ENCODE data around the gene ZMAT5. TPM values are rescaled to one million over a fixed set of nuclear protein-coding genes. Genes with fewer than 3 reads are reported as not detected.

ZMAT5 gene
- total RNA-seq, 4 donors from 2014 or later, result 17.2 to 30.1 (median 21.8) TPM

DNA sequence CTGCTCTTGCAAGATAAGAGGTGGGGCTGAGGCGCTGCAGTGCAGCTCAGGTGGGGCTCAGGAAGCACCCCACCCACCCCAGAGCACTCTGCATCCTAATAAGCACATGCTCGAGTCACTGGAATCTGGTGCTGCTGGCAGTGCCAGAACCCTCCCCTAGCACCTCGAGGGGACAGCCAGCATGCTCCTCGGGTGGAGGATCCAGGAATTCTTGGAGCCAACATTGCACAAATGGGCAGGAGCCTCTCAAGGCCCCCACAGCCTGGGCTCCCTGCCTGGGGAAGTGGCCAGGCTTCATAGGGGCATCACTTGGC is 74.5 kb downstream of the ZMAT5 start:
- DNase-seq (ENCODE audit: low spot score in 2 of 2), result no peak
- intact Hi-C loops (cut with DNase I; ENCODE audit: low total_unique reads), result no loop called here
- no peak overlapping the region for H3K4me3 ChIP-seq (ENCODE audit: low read depth, poor library complexity, severe bottlenecking)
- TF ChIP-seq, protein P1, sequence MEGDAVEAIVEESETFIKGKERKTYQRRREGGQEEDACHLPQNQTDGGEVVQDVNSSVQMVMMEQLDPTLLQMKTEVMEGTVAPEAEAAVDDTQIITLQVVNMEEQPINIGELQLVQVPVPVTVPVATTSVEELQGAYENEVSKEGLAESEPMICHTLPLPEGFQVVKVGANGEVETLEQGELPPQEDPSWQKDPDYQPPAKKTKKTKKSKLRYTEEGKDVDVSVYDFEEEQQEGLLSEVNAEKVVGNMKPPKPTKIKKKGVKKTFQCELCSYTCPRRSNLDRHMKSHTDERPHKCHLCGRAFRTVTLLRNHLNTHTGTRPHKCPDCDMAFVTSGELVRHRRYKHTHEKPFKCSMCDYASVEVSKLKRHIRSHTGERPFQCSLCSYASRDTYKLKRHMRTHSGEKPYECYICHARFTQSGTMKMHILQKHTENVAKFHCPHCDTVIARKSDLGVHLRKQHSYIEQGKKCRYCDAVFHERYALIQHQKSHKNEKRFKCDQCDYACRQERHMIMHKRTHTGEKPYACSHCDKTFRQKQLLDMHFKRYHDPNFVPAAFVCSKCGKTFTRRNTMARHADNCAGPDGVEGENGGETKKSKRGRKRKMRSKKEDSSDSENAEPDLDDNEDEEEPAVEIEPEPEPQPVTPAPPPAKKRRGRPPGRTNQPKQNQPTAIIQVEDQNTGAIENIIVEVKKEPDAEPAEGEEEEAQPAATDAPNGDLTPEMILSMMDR (IDR thresholded peaks at IDR 0.05), result no peak
- TF ChIP-seq POLR2A (IDR thresholded peaks at IDR 0.05), result no peak
- WGBS, 2 donors, result 38 to 56% methylated on average over 2 to 4 of the region's 4 CpGs

DNA sequence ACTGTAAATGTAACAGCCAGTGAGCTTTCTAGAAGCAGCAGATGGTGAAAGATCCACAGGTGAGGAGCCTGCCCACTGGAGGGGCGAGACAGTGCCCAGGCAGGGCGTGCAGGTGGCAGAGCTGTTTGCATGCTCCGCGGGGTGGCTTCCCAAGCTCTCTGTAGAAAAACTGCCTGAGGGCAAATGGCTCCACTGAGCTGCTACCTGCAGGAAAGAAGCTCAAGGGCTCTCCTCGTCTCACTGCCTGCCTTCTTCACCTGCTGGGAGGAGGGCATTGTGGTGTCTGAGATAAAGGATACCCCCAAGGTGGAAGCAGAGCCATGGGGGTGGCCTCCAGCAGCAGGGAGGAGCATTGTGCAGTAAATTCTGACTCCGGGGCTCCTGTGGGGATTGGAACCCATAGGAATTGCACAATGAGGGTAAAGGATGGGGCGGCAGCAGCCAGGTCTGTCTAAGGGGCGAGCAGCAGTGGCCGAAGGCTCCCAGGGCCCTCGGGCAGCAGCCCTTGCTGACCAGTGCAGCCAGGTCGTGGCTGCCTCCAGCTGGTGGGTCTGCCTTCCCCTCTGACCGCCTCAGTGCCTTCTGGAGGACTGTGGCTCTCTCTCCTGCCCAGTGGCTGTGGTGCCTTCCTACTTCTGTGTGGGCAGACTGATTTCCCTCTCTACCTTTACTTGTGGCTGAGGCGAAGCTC is 75.0 kb downstream of the ZMAT5 start:
- no peak for DNase-seq (ENCODE audit: low spot score in 2 of 2)
- TF ChIP-seq, protein P1 (IDR thresholded peaks at IDR 0.05), result no peak
- no peak for TF ChIP-seq POLR2A (IDR thresholded peaks at IDR 0.05)
- H3K4me3 ChIP-seq (ENCODE audit: low read depth, poor library complexity, severe bottlenecking), result no peak overlapping the region
- 68 to 77% methylated on average over 12 to 13 of the region's 13 CpGs for WGBS, 2 donors
- intact Hi-C loops (cut with DNase I; ENCODE audit: low total_unique reads), result no loop called here

DNA sequence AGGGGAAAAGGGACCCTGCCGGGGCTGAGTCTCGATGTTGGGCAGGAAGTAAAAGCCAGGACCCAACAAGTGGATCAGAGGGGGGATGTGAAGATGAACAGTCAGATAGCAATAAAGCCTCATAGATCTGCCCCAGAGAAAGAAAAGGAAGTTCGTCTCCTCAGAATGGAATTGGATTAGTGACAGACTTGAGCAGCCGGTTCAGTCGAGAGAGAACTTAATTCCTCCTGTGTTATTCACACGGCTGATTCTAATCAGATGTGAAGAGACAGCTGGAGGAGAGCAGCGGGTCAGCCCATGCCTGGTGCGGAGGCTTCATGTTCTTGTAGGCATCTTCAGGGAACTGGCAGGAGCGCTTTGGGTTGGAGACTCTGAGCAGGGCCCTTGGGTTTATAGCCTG is 76.3 kb downstream of the ZMAT5 start:
- no peak overlapping the region for H3K4me3 ChIP-seq (ENCODE audit: low read depth, poor library complexity, severe bottlenecking)
- intact Hi-C loops (cut with DNase I; ENCODE audit: low total_unique reads), result no loop called here
- no peak for TF ChIP-seq POLR2A (IDR thresholded peaks at IDR 0.05)
- TF ChIP-seq, protein P1 (IDR thresholded peaks at IDR 0.05), result no peak
- 47 to 48% methylated on average over 9 of the region's 9 CpGs for WGBS, 2 donors
- no peak for DNase-seq (ENCODE audit: low spot score in 2 of 2)

DNA sequence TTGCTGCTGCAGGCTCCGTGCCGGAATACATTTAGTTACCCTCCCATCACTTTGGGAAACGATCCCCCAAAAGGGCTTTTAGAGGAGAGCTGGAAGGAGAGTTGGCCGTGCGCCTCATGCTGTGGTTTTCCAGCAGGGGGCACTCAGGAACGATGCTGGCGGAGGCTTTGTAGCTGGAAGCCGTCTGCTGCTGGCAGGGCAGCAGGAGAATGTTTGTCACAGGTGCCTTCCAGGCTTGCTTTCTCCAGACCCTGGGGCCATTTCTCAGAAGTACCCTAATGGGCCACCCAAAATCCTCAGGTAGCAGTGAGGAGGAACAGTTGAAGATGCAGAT is 77.0 kb downstream of the ZMAT5 start:
- DNase-seq (ENCODE audit: low spot score in 2 of 2), result no peak

DNA sequence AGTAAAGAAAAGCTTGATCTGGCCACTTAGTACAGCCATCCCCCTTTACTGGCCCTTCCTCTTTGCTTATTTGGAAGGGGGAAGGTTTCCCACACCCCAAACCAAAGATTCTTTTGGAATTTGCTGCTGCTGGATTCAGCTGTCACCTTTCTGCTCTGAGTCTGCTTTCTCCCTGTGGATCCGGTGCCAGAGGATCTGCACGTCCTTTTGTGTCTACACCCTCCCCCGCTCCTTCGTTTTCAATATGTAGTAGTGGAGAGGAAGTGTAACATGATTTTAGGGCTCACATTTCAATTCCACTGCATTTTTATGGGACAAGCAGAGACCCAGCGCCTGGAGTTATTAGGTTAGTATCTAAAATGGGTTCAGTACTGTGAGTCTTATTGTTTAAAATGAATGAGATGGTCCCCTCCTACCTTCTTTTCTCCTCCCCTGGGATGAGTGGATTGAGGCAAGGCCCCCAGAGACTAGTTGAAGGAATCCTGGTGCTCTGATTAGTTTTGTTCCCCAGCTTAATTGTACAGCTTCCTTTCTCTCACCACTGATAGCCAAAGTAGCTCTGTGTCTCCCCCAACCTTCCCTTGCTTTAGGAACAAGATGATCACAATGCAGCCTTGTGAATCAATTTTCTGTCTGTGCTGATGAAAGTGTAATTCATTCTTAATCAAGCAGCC is 77.5 kb downstream of the ZMAT5 start:
- TF ChIP-seq, protein P1 (IDR thresholded peaks at IDR 0.05), result no peak
- TF ChIP-seq POLR2A (IDR thresholded peaks at IDR 0.05), result no peak
- WGBS, 2 donors, result 87 to 90% methylated on average over 5 of the region's 5 CpGs
- intact Hi-C loops (cut with DNase I; ENCODE audit: low total_unique reads), result no loop called here
- DNase-seq (ENCODE audit: low spot score in 2 of 2), result no peak
- no peak overlapping the region for H3K4me3 ChIP-seq (ENCODE audit: low read depth, poor library complexity, severe bottlenecking)

More for the DNA sequence above, 77.0 kb downstream of the ZMAT5 start:
- intact Hi-C loops (cut with DNase I; ENCODE audit: low total_unique reads), result no loop called here
- no peak for TF ChIP-seq POLR2A (IDR thresholded peaks at IDR 0.05)
- TF ChIP-seq, protein P1 (IDR thresholded peaks at IDR 0.05), result no peak
- 43 to 58% methylated on average over 6 to 8 of the region's 8 CpGs for WGBS, 2 donors
- no peak overlapping the region for H3K4me3 ChIP-seq (ENCODE audit: low read depth, poor library complexity, severe bottlenecking)
